Central memory CD4-positive, alpha-beta T cell (primary cell): ENCODE results near the gene FMNL2.

Source experiments
- DNase-seq: peaks from one replicate; pipeline ENCODE4 v3.0.0; 2022

The FMNL2 gene

DNA sequence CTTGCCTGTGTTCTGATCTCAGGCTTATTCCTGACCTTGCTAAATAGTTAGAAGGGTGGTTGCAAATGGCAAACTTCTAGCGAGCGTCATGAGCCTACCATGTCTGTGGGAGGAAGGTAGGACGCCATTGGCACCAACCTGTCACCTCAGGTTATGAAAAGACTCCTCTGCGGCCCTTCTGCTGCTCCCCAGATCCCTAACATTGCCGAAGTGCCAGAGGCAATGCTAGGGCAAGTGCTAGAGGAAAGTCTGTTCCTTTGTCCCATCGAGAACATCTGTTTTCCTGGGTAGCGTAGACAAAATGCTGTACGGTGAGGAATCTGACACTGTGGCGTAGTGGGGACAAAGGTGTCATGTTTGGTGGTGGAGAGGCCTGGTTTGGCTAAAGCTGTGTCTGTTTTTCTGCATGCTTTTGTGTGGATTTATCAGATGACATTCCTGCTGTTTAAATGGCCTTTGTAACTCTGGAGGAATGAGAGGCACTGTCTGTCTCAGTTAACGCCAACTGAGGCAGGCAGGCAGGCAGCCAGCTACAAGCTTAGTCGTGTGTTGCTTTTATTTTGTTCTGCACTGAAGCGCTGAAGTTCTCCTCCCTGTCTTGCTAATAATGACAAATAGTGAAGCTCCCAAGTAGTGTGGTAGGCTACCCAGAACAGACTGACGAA, 288.2 kb downstream of the FMNL2 start:
- DNase-seq, result no peak

DNA sequence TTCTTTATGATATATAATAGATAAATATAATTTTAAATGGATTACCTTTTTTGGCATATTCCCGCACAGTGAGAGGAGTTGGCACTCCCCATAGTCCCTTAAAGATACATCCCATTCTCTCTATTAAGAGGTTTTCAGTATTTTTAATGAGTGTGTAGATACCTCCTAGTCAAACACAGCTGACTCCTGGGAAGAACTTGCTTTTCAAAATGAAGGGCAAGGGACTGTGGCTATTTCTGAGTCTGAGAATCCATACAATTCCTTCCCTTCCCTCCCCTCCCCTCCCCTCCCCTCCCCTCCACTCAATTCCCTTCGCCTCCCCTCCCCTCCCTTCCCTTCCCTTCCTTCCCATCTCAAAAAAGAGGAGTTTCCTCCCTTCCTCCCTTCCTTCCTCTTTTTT, 288.8 kb downstream of the FMNL2 start:
- no peak for DNase-seq

DNA sequence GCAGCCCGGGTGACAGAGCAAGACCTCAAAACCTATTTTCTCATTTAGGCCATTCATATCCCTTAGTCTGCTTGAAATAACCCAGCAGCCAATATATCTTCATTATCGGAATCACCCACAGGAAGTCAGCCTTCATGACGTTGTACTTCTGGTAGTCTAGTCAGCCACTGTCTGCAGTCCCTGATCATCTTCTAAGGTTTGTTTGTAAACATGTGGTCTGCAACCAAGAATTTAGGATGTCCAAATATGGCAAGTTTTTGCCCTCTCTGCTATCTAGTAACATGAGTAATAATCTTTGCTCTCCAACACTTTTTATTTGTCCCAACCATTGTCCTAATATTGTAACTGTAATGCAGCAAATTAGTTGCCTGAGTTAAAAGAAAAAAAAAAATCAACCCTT, 289.8 kb downstream of the FMNL2 start:
- no peak for DNase-seq

DNA sequence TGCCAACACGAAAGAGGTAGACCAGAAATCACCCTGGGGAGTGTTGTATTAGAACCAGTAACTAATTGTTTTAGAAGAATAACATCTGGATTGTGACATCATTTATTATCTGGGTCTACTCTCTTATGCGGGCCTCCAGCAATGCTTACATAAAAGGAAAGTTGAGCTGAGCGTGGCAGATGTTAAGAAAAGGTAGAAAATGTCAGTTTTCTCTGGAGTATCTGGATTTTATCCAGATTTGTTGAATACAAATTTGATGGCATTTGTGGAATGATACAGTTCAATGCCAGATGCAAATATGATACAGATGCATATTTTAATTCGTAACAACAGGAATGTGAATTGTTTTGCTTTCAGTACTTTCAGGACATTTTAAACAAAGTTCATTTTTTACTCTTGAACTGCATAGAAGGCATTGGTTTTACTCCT, 292.0 kb downstream of the FMNL2 start:
- DNase-seq, result no peak

DNA sequence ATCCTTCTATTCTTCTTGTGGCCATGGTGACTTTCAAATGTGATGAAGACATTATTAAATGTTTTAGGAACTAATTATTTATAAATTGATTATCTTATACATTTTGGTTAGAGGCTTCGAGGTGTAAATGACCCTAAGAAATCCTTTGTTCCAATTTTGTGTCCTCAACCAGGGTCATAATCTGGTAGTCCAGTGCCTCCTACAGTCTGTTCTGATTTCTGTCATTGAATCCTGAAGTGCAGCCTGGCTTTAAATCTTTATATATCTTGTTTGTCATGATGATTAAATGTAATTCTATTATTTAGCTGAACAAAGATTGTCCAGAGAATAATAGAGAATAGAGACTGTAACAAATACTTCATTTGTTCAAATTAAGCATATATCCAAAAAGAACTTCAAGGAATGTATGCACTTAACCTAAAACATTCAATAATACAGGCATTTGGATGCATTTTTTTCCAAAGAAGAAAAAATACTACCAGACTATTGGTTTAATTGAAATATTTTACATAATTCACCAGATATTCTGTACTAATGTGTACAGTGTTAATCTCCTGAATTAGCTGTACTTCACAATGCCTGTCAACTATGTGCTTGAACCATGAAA, 292.5 kb downstream of the FMNL2 start:
- DNase-seq, result no peak

- no peak for DNase-seq
Observed at GRCh38 chr2:152629202-152629601, 294.2 kb downstream of the FMNL2 start.

DNA sequence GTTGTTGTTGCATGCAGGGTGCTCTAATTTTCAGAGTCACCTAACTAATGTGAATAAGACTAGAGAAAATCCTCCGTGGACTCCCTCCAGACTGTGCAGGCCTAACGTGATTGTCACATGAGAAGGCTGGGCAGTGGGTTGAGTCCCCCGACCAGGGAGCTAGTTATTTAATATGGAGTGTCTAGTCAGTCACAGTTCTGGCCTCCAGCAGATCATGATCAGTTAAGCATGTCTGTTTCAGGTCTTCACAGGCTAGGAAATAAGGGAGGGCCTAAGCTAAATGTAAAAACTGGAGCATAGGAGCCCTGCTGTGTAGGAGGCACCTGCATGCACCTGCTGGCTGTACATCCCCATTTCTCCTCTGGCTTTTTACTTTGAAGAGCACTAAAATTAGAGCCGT, 295.5 kb downstream of the FMNL2 start:
- no peak for DNase-seq

- no peak for DNase-seq
Observed at GRCh38 chr2:152632736-152633135, 297.8 kb downstream of the FMNL2 start.

DNA sequence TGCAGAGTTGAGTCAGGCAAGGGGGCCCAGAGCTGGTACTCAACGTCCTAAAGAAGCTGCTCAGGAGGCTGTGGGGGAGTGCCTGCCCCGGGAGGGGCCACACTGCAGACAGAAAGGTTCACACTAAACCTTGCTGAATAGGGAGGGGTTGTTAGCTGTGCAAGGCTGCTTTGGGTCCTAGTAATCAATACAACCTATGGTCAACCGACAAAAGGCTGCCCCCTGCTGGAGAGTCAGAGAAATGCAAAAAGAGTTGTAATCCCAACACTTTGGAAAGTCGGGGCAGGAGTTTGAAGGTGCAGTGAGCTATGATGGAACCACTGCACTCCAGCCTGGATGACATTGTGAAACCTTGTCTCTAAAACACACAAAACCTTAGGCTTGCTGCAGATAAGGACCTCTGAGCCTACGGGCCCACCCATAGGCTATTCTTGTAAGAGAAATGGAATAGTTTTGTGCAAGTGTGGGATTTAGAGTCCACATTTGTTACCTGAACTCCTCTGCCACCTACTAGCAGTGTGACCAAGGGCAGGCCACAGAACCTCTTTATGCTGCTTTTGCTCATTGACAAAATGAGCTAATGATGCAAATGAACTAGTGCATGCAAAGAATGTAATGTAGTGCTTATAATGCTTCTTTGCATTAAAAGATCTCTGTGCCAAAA, 300.8 kb downstream of the FMNL2 start:
- DNase-seq, result peak; percentile 46

- no peak for DNase-seq
Observed at GRCh38 chr2:152637251-152637650, 302.3 kb downstream of the FMNL2 start.

- no peak for DNase-seq
Observed at GRCh38 chr2:152638056-152638455, 303.1 kb downstream of the FMNL2 start.

DNA sequence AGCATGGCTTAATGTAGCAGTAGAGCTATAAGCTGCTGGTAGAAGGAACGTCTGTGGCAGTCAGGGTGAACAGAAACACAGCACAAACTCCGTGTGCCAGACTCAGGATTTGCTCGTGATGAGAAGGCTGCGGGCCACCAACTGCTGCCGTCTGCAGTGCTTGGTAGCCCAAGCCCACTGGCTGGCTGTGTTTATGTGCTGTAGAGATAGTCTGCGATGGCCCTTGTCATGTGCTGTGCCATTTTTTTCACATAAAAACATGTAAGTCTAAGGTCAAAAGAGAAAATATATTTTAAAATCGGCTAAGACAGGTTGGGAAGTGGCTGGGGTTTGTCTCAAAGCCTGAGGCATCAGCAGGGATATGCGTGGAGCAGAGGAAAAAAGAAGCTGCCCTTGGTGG, 303.6 kb downstream of the FMNL2 start:
- DNase-seq, result no peak

- DNase-seq, result no peak
Observed at GRCh38 chr2:152644189-152644873, 309.4 kb downstream of the FMNL2 start.

DNA sequence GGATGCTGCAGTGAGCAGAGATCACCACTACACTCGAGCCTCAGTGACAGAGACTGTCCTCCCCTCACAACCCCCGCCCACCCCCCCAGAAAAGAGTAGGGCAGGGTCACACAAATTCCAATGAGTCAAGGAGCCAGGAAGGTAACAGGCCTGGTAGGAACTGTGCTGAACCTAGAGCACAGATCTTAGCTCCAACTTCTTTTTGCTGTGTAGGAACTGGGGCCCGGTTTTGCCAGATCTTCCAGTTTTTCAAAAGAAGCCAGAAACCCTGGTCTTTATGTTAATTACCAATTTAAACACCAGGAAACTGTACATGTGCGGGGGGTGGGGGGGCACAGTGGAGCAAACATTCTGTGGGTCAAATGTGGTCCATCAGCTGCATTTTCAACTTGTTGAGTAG, 311.3 kb downstream of the FMNL2 start:
- DNase-seq, result no peak

GRCh38 chr2:152646775-152647174, 311.8 kb downstream of the FMNL2 start:
- DNase-seq, result no peak

DNA sequence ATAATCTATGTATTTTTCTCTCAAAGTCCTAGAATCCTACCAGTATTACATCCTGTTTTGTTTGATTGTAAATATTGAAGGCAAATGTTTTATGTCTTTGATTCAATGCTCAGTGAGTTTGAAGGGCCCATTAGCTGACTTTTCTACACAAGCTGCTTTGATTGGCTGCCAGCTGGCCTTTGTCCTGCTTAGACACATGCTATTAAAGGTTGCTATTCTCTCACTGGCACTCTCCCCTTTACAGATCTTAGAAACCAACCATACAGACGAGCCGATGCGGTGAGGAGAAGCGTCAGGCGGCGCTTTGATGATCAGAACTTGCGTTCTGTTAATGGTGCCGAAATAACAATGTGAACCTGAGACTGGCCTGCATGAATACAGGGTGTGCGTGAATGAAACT, 312.6 kb downstream of the FMNL2 start:
- no peak for DNase-seq

- no peak for DNase-seq
Observed at GRCh38 chr2:152648336-152648735, 313.4 kb downstream of the FMNL2 start.

- no peak for DNase-seq
Observed at GRCh38 chr2:152649997-152650396, 315.0 kb downstream of the FMNL2 start.

DNA sequence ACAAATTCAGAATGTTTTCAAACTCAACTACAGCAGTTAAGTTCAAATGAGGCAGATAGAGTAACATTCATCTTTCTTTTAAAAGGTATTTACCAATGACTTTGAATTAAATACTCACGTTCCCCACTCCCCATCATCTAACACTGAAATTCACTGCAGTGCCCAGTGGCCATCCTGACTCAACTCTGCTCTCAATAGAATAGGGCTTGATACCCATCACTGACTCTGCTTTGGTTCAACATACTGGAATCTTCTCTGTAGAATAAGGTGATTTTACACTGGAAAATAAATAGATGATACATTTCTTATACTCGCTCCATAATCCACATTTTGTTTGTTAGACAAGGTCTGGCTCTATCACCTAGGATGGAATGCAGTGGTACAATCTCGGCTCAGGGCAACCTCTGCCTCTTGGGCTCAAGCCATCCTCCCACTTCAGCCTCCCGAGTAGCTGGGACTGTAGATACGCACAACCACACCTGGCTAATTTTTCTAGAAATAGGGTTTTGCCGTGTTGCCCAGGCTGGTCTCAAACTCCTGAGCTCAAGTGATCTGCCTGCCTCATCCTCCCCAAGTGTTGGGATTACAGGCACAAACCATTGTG, 315.9 kb downstream of the FMNL2 start:
- no peak for DNase-seq

- DNase-seq, result no peak
Observed at GRCh38 chr2:152651834-152652233, 316.9 kb downstream of the FMNL2 start.

GRCh38 chr2:152655880-152656279, 320.9 kb downstream of the FMNL2 start:
- no peak for DNase-seq

DNA sequence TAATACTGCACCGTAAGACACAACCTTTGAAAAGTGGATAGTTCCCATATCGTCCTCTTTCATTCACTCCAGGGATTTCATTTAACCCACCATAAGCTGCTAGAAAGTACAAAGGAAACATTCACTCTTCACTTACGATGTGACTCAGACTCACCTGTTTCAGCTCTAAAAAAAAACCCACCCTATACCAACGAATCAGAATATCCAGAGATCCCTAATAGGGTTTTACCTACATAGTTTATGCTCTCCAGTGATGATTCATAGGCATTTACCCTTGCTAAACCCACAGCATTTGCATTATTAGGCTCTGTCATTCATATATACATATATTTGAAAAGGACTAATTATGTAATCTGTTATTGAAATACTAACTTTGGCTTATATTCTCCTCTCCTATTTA, 322.1 kb downstream of the FMNL2 start:
- no peak for DNase-seq

DNA sequence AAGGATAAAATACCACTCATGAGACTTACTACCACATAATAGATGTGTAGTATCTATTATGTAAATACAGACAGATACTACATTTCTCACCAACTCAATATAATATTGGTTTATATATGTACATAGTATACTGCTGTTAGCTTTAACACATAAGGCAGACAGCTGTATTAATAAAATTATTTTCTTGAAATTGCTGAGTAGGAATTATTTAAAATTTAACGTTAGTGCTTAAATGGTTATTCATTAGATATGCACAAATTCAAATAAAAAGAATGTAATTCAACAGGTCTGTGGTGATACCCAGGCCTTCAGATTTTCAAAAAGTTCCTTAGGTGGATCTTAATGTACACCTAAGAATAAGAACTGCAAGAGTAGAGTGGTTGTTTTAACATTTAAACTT, 323.2 kb downstream of the FMNL2 start:
- no peak for DNase-seq
